Measurements from ENCODE around the gene RBM20.

Gene RBM20

DNA sequence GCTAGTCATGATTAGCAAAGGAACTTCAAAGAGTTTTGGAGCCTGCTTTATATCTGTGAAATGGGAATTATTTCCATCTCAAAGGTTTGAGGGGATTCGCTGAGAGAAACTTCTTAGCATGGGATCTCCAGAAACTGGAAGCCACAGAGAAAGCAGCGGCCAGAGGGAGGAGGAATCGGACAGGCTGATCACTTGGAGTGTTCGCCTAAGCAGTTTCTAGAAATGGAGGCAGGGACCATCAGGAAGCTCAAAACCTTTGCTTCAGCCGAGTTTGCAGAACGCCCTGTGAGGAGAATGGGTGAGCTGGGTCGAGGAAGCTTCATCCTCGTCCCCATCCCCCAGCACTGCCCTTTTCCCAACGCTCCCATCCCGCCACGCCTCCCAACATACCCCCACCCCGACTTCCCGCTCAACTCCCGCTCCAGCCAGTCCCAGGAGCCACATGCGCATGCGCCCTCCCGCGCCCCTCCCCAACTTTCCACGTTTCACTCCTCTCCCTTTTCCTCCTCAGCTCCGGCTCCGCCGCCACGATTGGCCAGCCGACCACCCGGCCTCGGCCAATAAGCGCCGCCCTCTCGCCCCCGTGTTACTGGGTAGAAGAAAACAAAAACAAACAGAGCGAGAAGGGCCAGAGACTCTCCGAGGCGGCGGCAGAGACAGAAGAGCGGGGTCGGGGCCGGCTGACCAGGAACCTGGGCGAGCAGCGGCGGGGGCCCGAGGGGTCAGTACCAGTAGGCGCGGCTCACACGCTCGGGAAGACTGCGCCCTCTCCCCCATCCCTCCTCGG lies 227.4 kb downstream of the RBM20 start, which contains the start of gene PDCD4:
TSS of gene PDCD4 (plus strand) at position 631 of the 787 bp plus-strand sequence. CDS start 4,100 bp downstream, outside the sequence.
- DNase-seq (ENCODE audit: low read depth in 2 of 2): peak; percentile 93 to 94

DNA sequence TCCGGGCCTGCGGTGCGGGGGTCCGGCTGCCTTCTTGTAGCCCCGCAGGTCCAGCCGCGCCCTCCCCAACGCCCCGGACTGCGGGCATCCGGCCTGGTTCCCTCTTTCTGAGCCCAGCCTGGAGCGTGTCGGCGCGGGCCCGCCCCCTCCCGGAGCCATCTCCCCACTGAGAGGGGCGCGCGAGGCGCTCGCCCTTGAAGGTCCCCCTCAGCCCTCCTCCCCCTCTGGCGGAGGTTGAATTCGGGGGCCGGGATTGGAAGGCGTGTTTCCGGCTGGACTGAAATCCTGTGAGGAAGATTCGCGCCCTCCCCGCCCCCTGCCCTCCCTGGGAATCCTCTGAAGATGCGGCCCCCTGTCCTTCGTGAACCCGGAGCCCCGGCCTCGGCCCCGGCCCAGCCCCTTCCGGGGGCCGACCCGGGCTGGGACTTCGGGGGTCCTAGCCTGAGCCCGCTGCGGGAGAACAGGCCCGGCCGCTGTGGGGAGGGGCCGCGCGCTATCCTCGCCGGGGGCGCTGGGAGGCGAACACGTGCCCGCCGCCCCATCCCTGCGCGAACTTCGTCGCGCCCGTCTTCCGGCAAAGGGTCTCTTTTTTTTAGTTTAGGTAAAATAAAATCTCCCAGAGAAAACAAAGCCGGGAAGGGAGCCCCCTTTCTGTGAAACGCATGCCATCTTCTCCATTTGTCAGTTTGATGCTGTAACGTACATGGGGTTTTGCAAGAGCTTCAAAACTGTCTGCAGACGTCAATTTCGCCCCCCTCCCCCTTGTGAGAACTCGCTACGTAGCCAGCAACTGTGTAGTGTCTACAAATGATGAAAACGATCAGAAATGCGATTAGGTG lies 228.2 kb downstream of the RBM20 start:
- DNase-seq (ENCODE audit: low read depth in 2 of 2): peak; percentile 61 to 66

DNA sequence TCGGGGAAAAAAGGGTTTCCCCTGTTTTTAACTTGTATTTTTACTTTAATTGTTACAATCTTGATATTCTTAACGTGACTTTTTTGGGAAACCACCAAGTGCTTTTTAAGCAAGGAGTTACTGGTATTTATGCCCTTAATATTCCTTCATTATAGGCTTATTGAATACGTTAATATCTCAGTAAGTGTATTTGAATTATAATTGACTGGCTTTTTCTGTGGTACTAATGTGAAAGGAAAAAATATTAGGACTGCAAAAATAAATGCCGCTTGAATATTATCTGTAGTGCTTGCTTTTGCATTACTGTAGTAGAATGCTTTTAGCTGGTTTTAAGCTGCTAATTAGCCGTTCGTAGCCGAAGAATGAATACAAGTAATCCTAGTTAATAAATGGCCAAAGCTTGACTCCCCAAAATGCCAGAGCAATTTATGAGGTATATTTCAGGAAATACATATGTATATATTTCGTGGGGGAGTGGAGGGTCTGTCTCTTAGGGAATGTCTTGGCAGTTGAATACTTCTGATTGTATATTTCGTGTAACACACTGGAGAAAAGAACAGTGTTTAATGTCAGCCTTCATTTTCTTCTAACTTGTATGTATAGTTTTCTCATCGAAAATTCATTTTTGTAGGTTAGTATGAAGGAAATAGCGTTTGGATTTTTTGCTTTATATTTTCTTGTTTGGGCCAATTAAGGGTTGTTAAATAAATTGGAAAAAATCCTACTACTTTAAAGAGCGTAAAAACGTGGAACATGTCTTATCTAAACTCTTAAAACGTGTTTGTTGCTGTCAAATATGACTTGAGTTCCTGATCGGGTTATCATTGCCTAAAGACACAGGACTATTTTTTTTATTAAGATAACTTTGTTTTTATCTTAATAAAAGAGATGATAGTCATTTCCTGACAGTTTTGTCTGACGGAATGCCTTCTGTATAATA lies 229.1 kb downstream of the RBM20 start:
- no peak for DNase-seq (ENCODE audit: low read depth in 2 of 2)

DNA sequence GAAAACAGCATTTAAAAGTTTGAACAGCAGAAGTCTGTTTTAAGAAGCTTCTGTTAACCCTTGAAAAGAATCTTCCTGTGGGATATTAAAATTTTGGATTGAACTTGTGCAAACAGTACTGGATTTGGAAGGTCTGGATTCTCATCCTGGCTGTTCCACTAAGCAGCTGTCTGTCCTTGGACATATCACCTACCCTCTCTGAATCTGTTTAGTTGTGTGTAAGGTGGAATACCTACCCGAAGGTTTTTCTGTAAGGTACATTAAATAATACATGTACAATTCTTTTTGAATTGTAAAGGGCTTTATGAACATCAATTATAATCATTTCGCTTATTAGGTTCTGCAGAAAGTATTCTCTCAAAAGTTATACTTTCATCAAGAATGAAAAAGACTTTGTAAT lies 229.8 kb downstream of the RBM20 start:
- DNase-seq (ENCODE audit: low read depth in 2 of 2): no peak

DNA sequence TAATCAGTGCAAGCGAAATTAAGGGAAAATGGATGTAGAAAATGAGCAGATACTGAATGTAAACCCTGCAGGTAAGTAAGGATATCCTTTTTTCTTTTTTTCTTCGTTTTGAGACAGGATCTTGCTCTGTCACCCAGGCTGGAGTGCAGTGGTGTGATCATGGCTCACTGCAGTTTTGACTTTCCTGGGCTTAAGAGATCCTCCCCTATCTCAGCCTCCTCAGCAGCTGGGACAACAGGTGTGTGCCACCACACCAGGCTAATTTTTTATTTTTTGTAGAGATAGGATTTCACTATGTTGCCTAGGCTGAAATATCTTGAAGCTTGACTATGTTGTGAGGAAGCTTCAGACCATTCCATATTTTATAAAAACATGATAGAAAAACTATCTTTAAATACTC lies 231.9 kb downstream of the RBM20 start:
- no peak for DNase-seq (ENCODE audit: low read depth in 2 of 2)

DNA sequence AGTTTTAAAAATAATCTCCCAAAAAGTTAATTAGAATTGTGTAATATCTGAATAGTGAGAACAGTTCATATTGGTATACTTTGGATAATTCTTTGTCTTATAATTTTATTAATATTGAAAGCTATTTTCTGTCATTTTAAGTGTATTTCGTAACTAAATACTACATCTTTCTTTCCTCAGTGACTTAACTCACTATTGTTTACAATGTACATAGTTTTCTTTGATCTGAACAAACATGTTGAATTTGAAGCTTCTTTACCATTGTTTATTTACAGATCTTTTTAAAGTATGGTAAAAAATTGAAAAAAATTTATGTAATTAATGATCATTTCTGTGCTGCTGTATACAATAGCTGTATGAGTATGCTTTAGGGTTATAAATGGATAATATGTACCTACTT lies 232.7 kb downstream of the RBM20 start:
- no peak for DNase-seq (ENCODE audit: low read depth in 2 of 2)

DNA sequence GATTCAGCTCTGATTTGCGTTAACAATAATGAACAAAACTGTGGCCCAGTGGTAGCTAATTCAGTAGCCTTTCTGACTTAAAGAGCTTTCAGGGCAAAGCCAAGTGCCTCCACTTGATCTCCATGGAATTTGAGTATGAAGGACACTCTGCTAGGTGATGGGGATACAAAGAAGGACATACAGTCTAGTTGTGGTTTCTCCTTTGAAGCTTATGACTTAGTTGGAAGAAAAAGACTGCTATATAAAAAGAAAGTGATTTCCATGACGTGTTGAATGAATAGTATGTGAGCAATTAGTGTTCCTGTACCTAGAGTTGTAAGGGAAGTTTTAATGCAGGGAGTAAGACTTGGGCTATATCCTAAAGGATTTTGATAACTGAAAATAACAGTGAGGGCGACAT lies 235.9 kb downstream of the RBM20 start:
- no peak for DNase-seq (ENCODE audit: low read depth in 2 of 2)

DNA sequence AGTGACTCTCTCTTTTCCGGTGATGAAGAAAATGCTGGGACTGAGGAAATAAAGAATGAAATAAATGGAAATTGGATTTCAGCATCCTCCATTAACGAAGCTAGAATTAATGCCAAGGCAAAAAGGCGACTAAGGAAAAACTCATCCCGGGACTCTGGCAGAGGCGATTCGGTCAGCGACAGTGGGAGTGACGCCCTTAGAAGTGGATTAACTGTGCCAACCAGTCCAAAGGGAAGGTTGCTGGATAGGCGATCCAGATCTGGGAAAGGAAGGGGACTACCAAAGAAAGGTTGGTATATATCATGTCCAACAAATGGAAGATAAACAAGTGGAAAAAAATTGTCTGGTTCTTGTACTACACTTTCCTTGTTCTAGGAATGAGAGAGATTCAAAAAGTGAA lies 237.1 kb downstream of the RBM20 start:
- DNase-seq (ENCODE audit: low read depth in 2 of 2): no peak

DNA sequence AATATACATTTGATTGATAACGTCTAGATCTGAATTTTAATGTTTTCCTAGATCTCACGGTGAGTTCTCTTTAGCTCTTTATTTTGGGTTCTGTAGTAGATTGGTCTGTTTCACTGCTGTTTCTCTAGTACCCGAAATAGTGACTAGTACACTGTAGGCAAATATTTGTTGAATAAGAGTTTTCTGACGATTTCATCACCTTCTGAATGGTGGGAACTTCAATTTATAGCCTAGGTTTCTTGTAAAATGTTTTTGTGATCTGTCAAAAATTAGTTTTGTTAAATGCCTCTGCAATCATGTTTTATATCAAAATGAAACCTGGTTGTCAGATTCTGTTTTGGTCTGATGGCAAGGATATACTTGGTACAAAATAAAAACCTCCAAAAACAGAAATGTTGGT lies 237.8 kb downstream of the RBM20 start:
- no peak for DNase-seq (ENCODE audit: low read depth in 2 of 2)

DNA sequence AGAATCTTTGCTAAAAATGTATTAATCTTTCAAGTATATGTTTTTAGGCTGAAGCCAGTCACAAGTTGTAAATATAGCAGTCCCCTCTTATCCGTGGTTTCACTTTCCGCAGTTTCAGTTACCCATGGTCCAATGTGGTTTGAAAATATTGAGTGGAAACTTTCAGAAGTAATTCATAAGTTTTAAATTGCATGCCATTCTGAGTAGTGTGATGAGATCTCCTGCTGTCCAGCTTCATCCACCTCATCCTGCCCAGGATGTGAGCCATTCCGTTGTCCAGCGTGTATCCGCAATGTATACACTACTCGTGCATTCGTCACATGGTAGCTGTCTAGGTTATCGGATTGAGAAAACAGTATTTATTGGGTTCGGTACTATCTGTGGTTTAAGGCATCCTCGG lies 239.8 kb downstream of the RBM20 start:
- no peak for DNase-seq (ENCODE audit: low read depth in 2 of 2)

DNA sequence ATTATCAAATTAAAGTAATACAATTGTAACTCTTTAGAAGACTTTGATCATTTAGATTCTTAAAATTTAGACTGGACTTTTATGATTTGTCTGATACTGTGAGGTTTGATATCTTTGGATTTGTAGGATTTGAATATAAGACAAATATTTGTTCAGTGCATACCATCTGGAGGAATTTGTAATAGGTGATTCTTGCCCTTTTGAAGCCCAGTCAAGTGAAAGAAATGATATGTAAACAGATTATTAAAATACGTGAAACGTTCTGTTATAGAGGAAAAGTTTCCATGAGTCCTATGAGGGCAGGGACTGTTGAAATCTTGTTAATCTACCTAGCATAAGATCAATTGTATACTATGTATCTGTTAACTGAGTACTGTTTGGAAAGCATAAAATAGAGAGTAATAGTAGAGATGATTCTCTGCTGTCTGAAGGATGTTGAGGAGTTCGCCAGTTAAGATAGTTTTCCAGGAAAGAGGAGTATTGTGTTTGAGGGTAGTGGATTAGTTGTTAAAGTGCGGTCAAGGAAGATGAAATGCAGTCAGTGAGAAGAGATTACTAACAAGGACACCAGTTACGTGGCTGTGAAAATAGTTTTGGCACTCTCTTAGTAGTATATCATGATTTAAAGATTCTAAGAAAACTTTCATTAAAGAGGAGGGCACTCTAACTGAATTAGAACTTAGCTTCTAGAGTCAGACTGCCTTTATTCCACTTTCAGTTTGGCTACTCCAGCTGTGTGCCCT lies 242.0 kb downstream of the RBM20 start:
- DNase-seq (ENCODE audit: low read depth in 2 of 2): no peak

DNA sequence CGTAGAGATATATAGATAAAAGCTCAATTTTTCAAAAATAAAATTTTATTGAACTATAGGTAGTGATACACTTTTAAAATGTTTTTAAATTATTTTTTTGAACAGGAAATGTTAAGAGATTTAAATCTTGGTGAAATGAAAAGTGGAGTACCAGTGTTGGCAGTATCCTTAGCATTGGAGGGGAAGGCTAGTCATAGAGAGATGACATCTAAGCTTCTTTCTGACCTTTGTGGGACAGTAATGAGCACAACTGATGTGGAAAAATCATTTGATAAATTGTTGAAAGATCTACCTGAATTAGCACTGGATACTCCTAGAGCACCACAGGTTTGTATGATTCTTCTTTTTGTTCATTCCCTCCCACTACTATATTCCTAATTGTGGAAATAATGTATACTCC lies 243.4 kb downstream of the RBM20 start:
- DNase-seq (ENCODE audit: low read depth in 2 of 2): no peak

Data from stimulated activated CD8-positive, alpha-beta memory T cell treated with anti-CD3 and anti-CD28 coated beads, Interleukin-15, amount 100 ng/mL, for 48 hours (primary cell).